ENCODE measurements around the gene CDKN2B-AS1. TPM values are rescaled to one million over a fixed set of nuclear protein-coding genes. Genes with fewer than 3 reads are reported as not detected.

The CDKN2B-AS1 gene
- polyA plus RNA-seq, 2 of the 4 experiments (the other 2 are of a cell fraction) = not detected

- no peak for DNase-seq (ENCODE audit: low read depth in 1 of 2, low spot score in 1 of 2)
- Histone ChIP-seq H3K9me3 (no peaks in the 10 kb centered on the region), H3K27ac (no peak overlapping the region), H3K4me2 (no peak overlapping the region), H3K4me1 (no peaks in the 10 kb centered on the region), H3K4me3 (no peak overlapping the region)
- no peak for FAIRE-seq
- POLR2A ChIA-PET = no interaction called here
- TF ChIP-seq, protein P1, sequence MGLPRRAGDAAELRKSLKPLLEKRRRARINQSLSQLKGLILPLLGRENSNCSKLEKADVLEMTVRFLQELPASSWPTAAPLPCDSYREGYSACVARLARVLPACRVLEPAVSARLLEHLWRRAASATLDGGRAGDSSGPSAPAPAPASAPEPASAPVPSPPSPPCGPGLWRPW (IDR thresholded peaks at IDR 0.05) = no peak
- TF ChIP-seq, protein P2, sequence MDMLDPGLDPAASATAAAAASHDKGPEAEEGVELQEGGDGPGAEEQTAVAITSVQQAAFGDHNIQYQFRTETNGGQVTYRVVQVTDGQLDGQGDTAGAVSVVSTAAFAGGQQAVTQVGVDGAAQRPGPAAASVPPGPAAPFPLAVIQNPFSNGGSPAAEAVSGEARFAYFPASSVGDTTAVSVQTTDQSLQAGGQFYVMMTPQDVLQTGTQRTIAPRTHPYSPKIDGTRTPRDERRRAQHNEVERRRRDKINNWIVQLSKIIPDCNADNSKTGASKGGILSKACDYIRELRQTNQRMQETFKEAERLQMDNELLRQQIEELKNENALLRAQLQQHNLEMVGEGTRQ (IDR thresholded peaks at IDR 0.05) = no peak
- TF ChIP-seq TFCP2L1 (CRISPR knock-in tag; IDR thresholded peaks at IDR 0.05) = no peak
- no peak for TF ChIP-seq EHMT2 (IDR thresholded peaks at IDR 0.05; ENCODE audit: low read depth)
- no peak for TF ChIP-seq BHLHE40 (IDR thresholded peaks at IDR 0.05; ENCODE audit: low read depth, low read length)
- TF ChIP-seq, protein P3, sequence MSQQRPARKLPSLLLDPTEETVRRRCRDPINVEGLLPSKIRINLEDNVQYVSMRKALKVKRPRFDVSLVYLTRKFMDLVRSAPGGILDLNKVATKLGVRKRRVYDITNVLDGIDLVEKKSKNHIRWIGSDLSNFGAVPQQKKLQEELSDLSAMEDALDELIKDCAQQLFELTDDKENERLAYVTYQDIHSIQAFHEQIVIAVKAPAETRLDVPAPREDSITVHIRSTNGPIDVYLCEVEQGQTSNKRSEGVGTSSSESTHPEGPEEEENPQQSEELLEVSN (IDR thresholded peaks at IDR 0.05; ENCODE audit: borderline replicate concordance, low read depth) = no peak
- no peak for TF ChIP-seq FOSB (CRISPR knock-in tag; IDR thresholded peaks at IDR 0.05)
- TF ChIP-seq SMC3 (IDR thresholded peaks at IDR 0.05) = no peak
- TF ChIP-seq RCOR1 (IDR thresholded peaks at IDR 0.05; ENCODE audit: low read depth, low read length) = no peak
- CTCF ChIA-PET = no interaction called here
- no peak for ATAC-seq
Observed at GRCh38 chr9:21984101-21984500, 10.5 kb upstream of the CDKN2B-AS1 start.

- ATAC-seq (no peak), DNase-seq (ENCODE audit: low read depth in 1 of 2, low spot score in 1 of 2) (no peak), FAIRE-seq (no peak)
- WGBS (ENCODE audit: missing lambda C conversion rate) = no CpG with 5 or more reads among the region's 5 CpGs
- ChIA-PET CTCF (no interaction called here), POLR2A (no interaction called here)
- Histone ChIP-seq H3K4me1 (no peaks in the 10 kb centered on the region), H3K9me3 (no peaks in the 10 kb centered on the region), H3K27ac (no peak overlapping the region), H3K4me2 (no peak overlapping the region), H3K4me3 (no peak overlapping the region)
- TF ChIP-seq RCOR1 (IDR thresholded peaks at IDR 0.05; ENCODE audit: low read depth, low read length) (no peak), RARB (CRISPR knock-in tag; IDR thresholded peaks at IDR 0.05) (no peak), JUNB (IDR thresholded peaks at IDR 0.05) (no peak), CBX2 (IDR thresholded peaks at IDR 0.05; ENCODE audit: borderline replicate concordance, low read depth) (no peak), MAFK (IDR thresholded peaks at IDR 0.05; ENCODE audit: partially characterized antibody) (no peak)
Observed at GRCh38 chr9:21985964-21986667, 8.5 kb upstream of the CDKN2B-AS1 start.

DNA sequence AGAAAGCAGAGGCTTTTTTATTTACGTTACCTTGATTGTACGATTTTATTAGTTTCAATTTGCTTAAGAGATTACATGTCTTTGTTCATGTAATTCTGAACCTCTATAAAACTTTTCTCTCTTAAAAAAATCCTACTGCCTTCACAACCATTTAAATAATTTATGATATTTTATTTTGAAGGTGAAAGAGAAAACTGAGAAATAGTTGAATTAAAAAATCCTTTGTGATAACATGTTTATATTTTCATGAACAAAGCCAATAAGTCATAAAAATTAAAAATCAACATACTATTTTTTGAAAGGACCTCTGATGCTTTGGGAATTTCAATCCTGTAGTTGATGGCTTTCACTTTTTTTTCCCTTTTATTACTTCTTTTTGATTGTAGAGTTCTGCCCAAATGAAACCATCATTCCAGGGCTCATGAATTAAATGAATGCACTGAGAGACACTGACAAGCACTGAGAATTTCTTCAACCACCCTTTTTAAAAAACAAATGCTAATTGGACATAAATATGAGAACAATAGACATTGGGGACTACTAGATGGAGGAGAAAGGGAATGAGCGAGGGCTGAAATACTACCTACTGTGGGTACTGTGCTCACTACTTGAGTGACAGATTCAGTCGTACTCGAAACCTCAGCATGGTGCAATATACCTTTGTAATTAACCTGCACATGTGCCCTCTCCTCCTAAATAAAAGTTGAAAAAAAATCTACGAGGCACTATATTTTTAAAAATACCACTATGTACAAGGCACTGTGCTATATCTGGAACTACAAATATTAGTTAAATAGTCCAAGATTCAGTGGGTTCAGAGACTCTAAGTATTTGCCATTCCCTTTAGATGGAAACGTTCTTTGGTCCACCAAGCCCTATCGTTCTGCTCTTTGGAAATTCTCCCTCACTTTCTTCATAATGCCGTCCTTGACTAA lies 6.3 kb upstream of the CDKN2B-AS1 start:
- H3K4me2 ChIP-seq = no peak overlapping the region
- H3K4me1 ChIP-seq = no peaks in the 10 kb centered on the region
- ChIA-PET CTCF (no interaction called here), POLR2A (no interaction called here)
- H3K27ac ChIP-seq = no peak overlapping the region
- H3K9me3 ChIP-seq = no peaks in the 10 kb centered on the region
- ATAC-seq (no peak), DNase-seq (ENCODE audit: low read depth in 1 of 2, low spot score in 1 of 2) (no peak), FAIRE-seq (no peak)
- TF ChIP-seq CBX8 (IDR thresholded peaks at IDR 0.05) (no peak), RNF2 (IDR thresholded peaks at IDR 0.05; ENCODE audit: borderline replicate concordance, low read depth) (no peak), FOSB (CRISPR knock-in tag; IDR thresholded peaks at IDR 0.05) (no peak), BHLHE40 (IDR thresholded peaks at IDR 0.05; ENCODE audit: low read depth, low read length) (no peak), CEBPB (IDR thresholded peaks at IDR 0.05) (no peak), ZC3H11A (IDR thresholded peaks at IDR 0.05) (no peak), FOXS1 (CRISPR knock-in tag; IDR thresholded peaks at IDR 0.05) (no peak), ZNF302 (CRISPR knock-in tag; IDR thresholded peaks at IDR 0.05) (no peak)
- no CpG with 5 or more reads among the region's 9 CpGs for WGBS (ENCODE audit: missing lambda C conversion rate)
- no peak overlapping the region for H3K4me3 ChIP-seq
